Measurements from ENCODE around the gene SMARCC2.

- TF ChIP-seq REST (IDR thresholded peaks at IDR 0.05; ENCODE audit: insufficient read depth in 1 of 2, low read depth in 2 of 2, low read length in 2 of 2), result no peak
- no peak for TF ChIP-seq TAF1 (IDR thresholded peaks at IDR 0.05; ENCODE audit: borderline replicate concordance, insufficient read depth, low read length)
Observed at GRCh38 chr12:56234746-56235436, 45.6 kb upstream of the SMARCC2 start.
